HUES48 (cell line): ENCODE data around the gene TPO.

ENCODE experiments used
- H3K27ac ChIP-seq: one replicate; pipeline ENCODE4 v1.7.0; 2013; ENCODE audit warnings: low read depth, low read length, inconsistent platforms
- H3K27me3 ChIP-seq: 2 replicates; pipeline ENCODE4 v1.6.1; 2013; ENCODE audit warnings: mild to moderate bottlenecking, low read length; ENCODE audit not compliant: control insufficient read depth, insufficient read depth
- H3K36me3 ChIP-seq: 2 replicates; pipeline ENCODE4 v1.6.1; 2013; ENCODE audit warnings: low read length; ENCODE audit not compliant: control insufficient read depth, insufficient read depth
- H3K4me1 ChIP-seq: 2 replicates; pipeline ENCODE4 v1.6.1; 2013; ENCODE audit warnings: mild to moderate bottlenecking, low read length; ENCODE audit not compliant: control insufficient read depth, insufficient read depth
- H3K4me3 ChIP-seq: 2 replicates; pipeline ENCODE4 v1.5.1; 2013; ENCODE audit warnings: mild to moderate bottlenecking, low read depth, low read length
- H3K9ac ChIP-seq: 2 replicates; pipeline ENCODE4 v1.6.1; 2013; ENCODE audit warnings: mild to moderate bottlenecking, low read depth, low read length, moderate library complexity
- H3K9me3 ChIP-seq: 2 replicates; pipeline ENCODE4 v1.6.1; 2013; ENCODE audit warnings: low read length; ENCODE audit not compliant: control insufficient read depth, insufficient read depth

The TPO gene

GRCh38 chr2:1588978-1589621 lies 175.8 kb downstream of the TPO start:
- H3K4me3 ChIP-seq, result no peak overlapping the region
- H3K27ac ChIP-seq, result no peak overlapping the region
- no peaks in the 10 kb centered on the region for H3K27me3 ChIP-seq
- H3K9me3 ChIP-seq, result no peaks in the 10 kb centered on the region
- H3K9ac ChIP-seq, result no peak overlapping the region
- peaks cover 15% of the 10 kb centered on the region for H3K4me1 ChIP-seq
- no peaks in the 10 kb centered on the region for H3K36me3 ChIP-seq

- H3K9me3 ChIP-seq, result 0 out of 2 replicates have a peak, but pooled peaks cover under 1% of the 10 kb centered on the region
- no peaks in the 10 kb centered on the region for H3K36me3 ChIP-seq
- H3K9ac ChIP-seq, result no peak overlapping the region
- H3K27ac ChIP-seq, result no peak overlapping the region
- H3K4me1 ChIP-seq, result peaks cover 15% of the 10 kb centered on the region
- H3K27me3 ChIP-seq, result no peaks in the 10 kb centered on the region
- H3K4me3 ChIP-seq, result no peak overlapping the region
These were observed 177.6 kb downstream of the TPO start for GRCh38 chr2:1590596-1591460.

- no peak overlapping the region for H3K27ac ChIP-seq
- no peak overlapping the region for H3K4me3 ChIP-seq
- H3K9me3 ChIP-seq, result 0 out of 2 replicates have a peak, but pooled peaks cover 5% of the 10 kb centered on the region
- no peaks in the 10 kb centered on the region for H3K27me3 ChIP-seq
- no peak overlapping the region for H3K9ac ChIP-seq
- H3K4me1 ChIP-seq, result peaks cover 15% of the 10 kb centered on the region
- H3K36me3 ChIP-seq, result no peaks in the 10 kb centered on the region
These were observed 178.2 kb downstream of the TPO start for GRCh38 chr2:1591461-1591770.
